CD8-positive, alpha-beta memory T cell (primary cell): ENCODE measurements around the gene ZNRF4. TPM values are rescaled to one million over a fixed set of nuclear protein-coding genes. Genes with fewer than 3 reads are reported as not detected.

ENCODE experiments used
- CTCF ChIA-PET: fragments of 350-600 bp; sonication (Branson Sonifier 250); formaldehyde crosslinking; loops from one replicate; lab custom pipeline; 2021; ENCODE audit warnings: antibody characterized with exemption; lab: Charles Lee
- POLR2A ChIA-PET: fragments of 350-600 bp; sonication (Branson Sonifier 250); formaldehyde crosslinking; loops from one replicate; lab custom pipeline; 2021; ENCODE audit warnings: antibody characterized with exemption; lab: Charles Lee
- DNase-seq, 5 donors: peaks; one replicate each; pipeline versions ENCODE4 v3.0.0 to v3.0.0-alpha.2; 2020 to 2022; ENCODE audit warnings: mixed read lengths in 1 of 5
- H3K27ac ChIP-seq: one replicate; pipeline ENCODE4 v1.7.0; 2013; ENCODE audit warnings: low read depth, mild to moderate bottlenecking, low read length, moderate library complexity
- H3K27me3 ChIP-seq: 2 replicates; pipeline ENCODE4 v1.7.0; 2013; ENCODE audit warnings: low read length, mild to moderate bottlenecking; ENCODE audit not compliant: insufficient read depth, poor library complexity, severe bottlenecking
- H3K36me3 ChIP-seq: 2 replicates; pipeline ENCODE4 v1.7.0; 2013; ENCODE audit warnings: mild to moderate bottlenecking, low read length, moderate library complexity; ENCODE audit not compliant: insufficient read depth
- H3K4me1 ChIP-seq: 2 replicates; pipeline ENCODE4 v1.7.0; 2013; ENCODE audit warnings: mild to moderate bottlenecking, low read length, moderate library complexity; ENCODE audit not compliant: insufficient read depth
- H3K4me3 ChIP-seq: 2 replicates; pipeline ENCODE4 v1.7.0; 2013; ENCODE audit warnings: mild to moderate bottlenecking, low read length
- H3K9me3 ChIP-seq: 2 replicates; pipeline ENCODE4 v1.7.0; 2013; ENCODE audit warnings: mild to moderate bottlenecking, low read length
- H3K27ac Mint-ChIP-seq, 8 donors: one replicate each; pipeline ENCODE4 v1.8.0; 2020 to 2021; ENCODE audit warnings: mixed read lengths in 8 of 8, mild to moderate bottlenecking in 6 of 8, inconsistent platforms in 3 of 8, moderate library complexity in 3 of 8
- H3K27me3 Mint-ChIP-seq, 2 donors: one replicate each; pipeline ENCODE4 v1.8.0; 2020 to 2021; ENCODE audit warnings: mixed read lengths in 2 of 2, mild to moderate bottlenecking in 1 of 2, moderate library complexity in 1 of 2
- H3K36me3 Mint-ChIP-seq, 3 donors: one replicate each; pipeline ENCODE4 v1.8.0; 2020 to 2021; ENCODE audit warnings: mixed read lengths in 3 of 3, inconsistent platforms in 1 of 3, mild to moderate bottlenecking in 1 of 3
- H3K4me1 Mint-ChIP-seq, 3 donors: one replicate each; pipeline ENCODE4 v1.8.0; 2020 to 2021; ENCODE audit warnings: mixed read lengths in 3 of 3, inconsistent platforms in 1 of 3, mild to moderate bottlenecking in 1 of 3
- H3K4me3 Mint-ChIP-seq, 7 donors: one replicate each; pipeline ENCODE4 v1.8.0; 2020 to 2021; ENCODE audit warnings: mixed read lengths in 7 of 7, mild to moderate bottlenecking in 6 of 7, moderate library complexity in 4 of 7, inconsistent platforms in 2 of 7
- H3K9me3 Mint-ChIP-seq, 5 donors: one replicate each; pipeline ENCODE4 v1.8.0; 2020 to 2022; ENCODE audit warnings: mixed read lengths in 5 of 5, mild to moderate bottlenecking in 3 of 5, moderate library complexity in 2 of 5, inconsistent platforms in 1 of 5
- polyA plus RNA-seq: library from polyadenylated mRNA; unstranded; fragments of 300-500 nt; fragmentation: Illumina TruSeq; gene quantifications from one replicate; pipeline ENCODE4 v1.2.3, GENCODE V29; 2021
- total RNA-seq, 2 experiments: library from RNA; stranded (reverse); gene quantifications; one replicate each; pipeline ENCODE4 v1.2.3, GENCODE V29; 2021

ZNRF4 gene
- total and polyA plus RNA-seq, 3 experiments from 2014 or later: not detected

GRCh38 chr19:5423567-5424125 lies 31.6 kb upstream of the ZNRF4 start:
- peaks cover 0 to 2% (median 0%) of the 10 kb centered on the region in 5 donors for H3K9me3 Mint-ChIP-seq
- DNase-seq: no peak
- H3K27ac ChIP-seq: no peak overlapping the region
- H3K4me1 Mint-ChIP-seq: no peaks in the 10 kb centered on the region
- CTCF ChIA-PET: no interaction called here
- POLR2A ChIA-PET: no interaction called here
- no peak overlapping the region for H3K4me3 Mint-ChIP-seq
- no peaks in the 10 kb centered on the region for H3K4me1 ChIP-seq
- no peaks in the 10 kb centered on the region for H3K9me3 ChIP-seq
- no peaks in the 10 kb centered on the region for H3K27me3 ChIP-seq
- peaks cover 26 to 44% of the 10 kb centered on the region in 2 donors for H3K27me3 Mint-ChIP-seq
- H3K27ac Mint-ChIP-seq: no peak overlapping the region
- no peaks in the 10 kb centered on the region for H3K36me3 Mint-ChIP-seq
- H3K4me3 ChIP-seq: no peak overlapping the region
- no peaks in the 10 kb centered on the region for H3K36me3 ChIP-seq

GRCh38 chr19:5424192-5424973 lies 30.8 kb upstream of the ZNRF4 start:
- Mint-ChIP-seq H3K36me3 (no peaks in the 10 kb centered on the region), H3K4me3 (no peak overlapping the region), H3K27me3 (peaks cover 20 to 36% of the 10 kb centered on the region in 2 donors), H3K27ac (no peak overlapping the region), H3K4me1 (no peaks in the 10 kb centered on the region), H3K9me3 (peaks cover 0 to 2% (median 0%) of the 10 kb centered on the region in 5 donors)
- Histone ChIP-seq H3K27ac (no peak overlapping the region), H3K4me3 (no peak overlapping the region), H3K36me3 (no peaks in the 10 kb centered on the region), H3K4me1 (no peaks in the 10 kb centered on the region), H3K9me3 (no peaks in the 10 kb centered on the region), H3K27me3 (no peaks in the 10 kb centered on the region)
- ChIA-PET CTCF (no interaction called here), POLR2A (no interaction called here)
- no peak for DNase-seq

GRCh38 chr19:5425260-5425659 lies 30.0 kb upstream of the ZNRF4 start:
- Mint-ChIP-seq H3K4me3 (no peak overlapping the region), H3K4me1 (no peaks in the 10 kb centered on the region), H3K9me3 (peaks cover 0 to 2% (median 0%) of the 10 kb centered on the region in 5 donors), H3K27ac (no peak overlapping the region), H3K27me3 (peaks cover 16 to 31% of the 10 kb centered on the region in 2 donors), H3K36me3 (no peaks in the 10 kb centered on the region)
- CTCF ChIA-PET: no interaction called here
- DNase-seq: no peak
- Histone ChIP-seq H3K4me3 (no peak overlapping the region), H3K27me3 (no peaks in the 10 kb centered on the region), H3K9me3 (no peaks in the 10 kb centered on the region), H3K4me1 (no peaks in the 10 kb centered on the region), H3K27ac (no peak overlapping the region), H3K36me3 (no peaks in the 10 kb centered on the region)
- POLR2A ChIA-PET: no interaction called here

GRCh38 chr19:5430237-5430636 lies 25.0 kb upstream of the ZNRF4 start:
- no peak overlapping the region for H3K27ac Mint-ChIP-seq
- Histone ChIP-seq H3K9me3 (no peaks in the 10 kb centered on the region), H3K4me1 (no peaks in the 10 kb centered on the region), H3K4me3 (no peak overlapping the region), H3K36me3 (no peaks in the 10 kb centered on the region), H3K27me3 (no peaks in the 10 kb centered on the region), H3K27ac (no peak overlapping the region)
- no peak for DNase-seq
- H3K9me3 Mint-ChIP-seq: peaks cover 0 to 4% (median 0%) of the 10 kb centered on the region in 5 donors
- CTCF ChIA-PET: no interaction called here
- no peak overlapping the region for H3K4me3 Mint-ChIP-seq
- no peaks in the 10 kb centered on the region for H3K36me3 Mint-ChIP-seq
- POLR2A ChIA-PET: no interaction called here
- peaks cover 19 to 21% of the 10 kb centered on the region in 2 donors for H3K27me3 Mint-ChIP-seq
- H3K4me1 Mint-ChIP-seq: no peaks in the 10 kb centered on the region

- POLR2A ChIA-PET: no interaction called here
- CTCF ChIA-PET: no interaction called here
- no peak for DNase-seq
- Mint-ChIP-seq H3K36me3 (no peaks in the 10 kb centered on the region), H3K27me3 (peaks cover 17 to 21% of the 10 kb centered on the region in 2 donors), H3K27ac (no peak overlapping the region), H3K9me3 (peaks cover 0 to 10% (median 0%) of the 10 kb centered on the region in 5 donors), H3K4me1 (no peaks in the 10 kb centered on the region), H3K4me3 (no peak overlapping the region)
- H3K4me3 ChIP-seq: no peak overlapping the region
- no peaks in the 10 kb centered on the region for H3K4me1 ChIP-seq
- no peak overlapping the region for H3K27ac ChIP-seq
- no peaks in the 10 kb centered on the region for H3K36me3 ChIP-seq
- no peaks in the 10 kb centered on the region for H3K27me3 ChIP-seq
- no peaks in the 10 kb centered on the region for H3K9me3 ChIP-seq
Observed at GRCh38 chr19:5432687-5433086, 22.5 kb upstream of the ZNRF4 start.

- no peaks in the 10 kb centered on the region for H3K36me3 Mint-ChIP-seq
- DNase-seq: no peak
- no peaks in the 10 kb centered on the region for H3K36me3 ChIP-seq
- ChIA-PET CTCF (no interaction called here), POLR2A (no interaction called here)
- H3K27me3 Mint-ChIP-seq: peaks cover 18 to 26% of the 10 kb centered on the region in 2 donors
- no peaks in the 10 kb centered on the region for H3K4me1 Mint-ChIP-seq
- no peak overlapping the region for H3K4me3 Mint-ChIP-seq
- no peaks in the 10 kb centered on the region for H3K9me3 ChIP-seq
- no peaks in the 10 kb centered on the region for H3K4me1 ChIP-seq
- H3K9me3 Mint-ChIP-seq: peaks cover 0 to 8% (median 0%) of the 10 kb centered on the region in 5 donors
- H3K27me3 ChIP-seq: no peaks in the 10 kb centered on the region
- no peak overlapping the region for H3K27ac Mint-ChIP-seq
- no peak overlapping the region for H3K4me3 ChIP-seq
- H3K27ac ChIP-seq: no peak overlapping the region
Observed at GRCh38 chr19:5434351-5434917, 20.8 kb upstream of the ZNRF4 start.

GRCh38 chr19:5434970-5435641 lies 20.1 kb upstream of the ZNRF4 start:
- Mint-ChIP-seq H3K4me3 (no peak overlapping the region), H3K27me3 (peaks cover 16 to 27% of the 10 kb centered on the region in 2 donors)
- DNase-seq: no peak

GRCh38 chr19:5435642-5436017 lies 19.6 kb upstream of the ZNRF4 start:
- Histone ChIP-seq H3K36me3 (no peaks in the 10 kb centered on the region), H3K4me3 (no peak overlapping the region), H3K27ac (no peak overlapping the region), H3K27me3 (no peaks in the 10 kb centered on the region), H3K4me1 (no peaks in the 10 kb centered on the region), H3K9me3 (no peaks in the 10 kb centered on the region)
- H3K4me3 Mint-ChIP-seq: no peak overlapping the region
- H3K4me1 Mint-ChIP-seq: no peaks in the 10 kb centered on the region
- no peak for DNase-seq
- H3K36me3 Mint-ChIP-seq: no peaks in the 10 kb centered on the region
- peaks cover 15 to 27% of the 10 kb centered on the region in 2 donors for H3K27me3 Mint-ChIP-seq
- ChIA-PET POLR2A (no interaction called here), CTCF (no interaction called here)
- H3K27ac Mint-ChIP-seq: no peak overlapping the region
- H3K9me3 Mint-ChIP-seq: peaks cover 0 to 8% (median 0%) of the 10 kb centered on the region in 5 donors

More at GRCh38 chr19:5434970-5435641, 20.1 kb upstream of the ZNRF4 start:
- H3K4me1 Mint-ChIP-seq: no peaks in the 10 kb centered on the region
- Histone ChIP-seq H3K36me3 (no peaks in the 10 kb centered on the region), H3K4me1 (no peaks in the 10 kb centered on the region), H3K4me3 (no peak overlapping the region), H3K27ac (no peak overlapping the region), H3K9me3 (no peaks in the 10 kb centered on the region), H3K27me3 (no peaks in the 10 kb centered on the region)
- H3K27ac Mint-ChIP-seq: no peak overlapping the region
- ChIA-PET CTCF (no interaction called here), POLR2A (no interaction called here)
- no peaks in the 10 kb centered on the region for H3K36me3 Mint-ChIP-seq
- H3K9me3 Mint-ChIP-seq: peaks cover 0 to 8% (median 0%) of the 10 kb centered on the region in 5 donors
